Hypothalamus (tissue), 51 donors: Measurements from ENCODE around the gene C16orf96.

ENCODE experiments used
- DNase-seq, 51 donors: peaks; one replicate each; lab custom pipeline; 2025; lab: John Stamatoyannopoulos, UW

The C16orf96 gene

GRCh38 chr16:4613636-4614570 lies 57.8 kb downstream of the C16orf96 start:
- peak in 10 of 51 donors; percentile 4 to 51 (median 22) for DNase-seq

- DNase-seq, result peak; percentile 17 to 87 (median 72)
Measured at GRCh38 chr16:4614571-4615383, 58.6 kb downstream of the C16orf96 start, which contains the start of gene UBALD1. Gene UBALD1 (minus strand): TSS chr16:4614888. CDS start chr16:4614797, 91 bp downstream.

DNA sequence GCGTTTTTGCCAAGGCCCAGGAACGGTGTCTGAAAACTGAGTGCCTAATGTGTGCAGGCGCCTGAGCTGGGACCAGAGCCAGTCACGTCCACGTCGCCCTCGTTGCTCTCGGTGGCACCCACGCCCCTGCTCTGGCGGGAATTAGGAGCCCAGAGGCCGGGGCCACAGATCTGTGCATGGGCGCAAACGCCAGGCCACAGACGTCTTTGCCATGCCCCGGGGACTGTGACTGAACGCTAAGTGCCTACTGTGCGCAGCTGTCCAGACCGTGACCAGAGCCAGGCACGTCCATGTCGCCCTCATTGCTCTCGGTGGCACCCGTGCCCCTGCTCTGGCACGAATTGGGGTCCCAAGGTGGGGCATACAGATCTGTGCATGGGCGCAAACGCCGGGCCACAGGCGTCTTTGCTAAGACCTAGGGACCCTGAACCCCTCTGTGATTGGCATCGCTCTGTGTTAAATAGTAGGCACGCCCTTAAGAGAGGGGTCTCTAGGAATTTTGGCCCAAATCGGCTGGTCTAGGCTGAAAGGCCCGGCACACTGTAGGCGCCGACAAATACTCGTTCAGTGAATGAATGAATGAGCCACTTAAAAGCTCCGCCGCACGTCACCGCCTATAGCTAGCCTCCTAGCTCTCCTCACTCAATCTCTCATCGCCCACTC lies 59.4 kb downstream of the C16orf96 start:
- peak in 4 of 51 donors; percentile 43 to 59 (median 50) for DNase-seq

DNA sequence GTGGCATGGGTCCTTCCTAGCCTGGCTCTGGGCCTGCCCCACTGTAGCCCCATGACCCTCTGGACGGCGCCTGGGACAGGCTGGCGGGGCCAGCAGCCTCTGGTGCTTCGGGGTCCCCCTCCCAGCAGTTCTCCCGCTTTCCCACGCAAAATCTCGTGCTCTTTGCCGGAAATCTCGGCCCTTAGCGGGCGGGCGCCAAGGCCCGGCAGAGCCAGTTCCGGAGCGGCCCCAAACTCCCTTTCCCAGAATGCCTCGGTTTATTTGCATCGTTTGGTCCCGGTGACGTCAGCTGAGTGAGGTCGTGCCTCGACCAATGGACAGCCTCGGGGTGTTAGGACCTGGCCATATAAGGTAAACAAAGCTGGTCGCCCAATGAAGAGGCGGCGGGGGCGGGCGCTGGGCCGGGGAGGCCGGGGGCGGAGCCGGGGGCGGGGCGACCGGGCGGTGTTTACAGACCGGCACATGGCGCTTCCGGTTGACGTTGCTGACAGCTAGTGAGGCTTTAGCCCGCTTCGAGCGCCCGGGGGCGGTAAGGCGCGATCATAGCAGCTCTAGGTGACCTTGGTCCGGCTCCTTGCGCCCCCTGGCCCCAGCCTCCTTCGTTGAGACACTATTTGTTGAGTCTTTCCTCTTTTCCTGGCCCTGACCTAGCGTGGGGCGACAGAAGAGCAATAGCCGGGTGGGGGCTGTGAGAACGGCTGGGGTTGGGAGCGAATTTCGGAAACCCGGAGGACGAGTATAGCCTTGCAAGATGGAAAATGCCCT lies 60.1 kb downstream of the C16orf96 start:
- DNase-seq, result peak; percentile 85 to 100 (median 99)

- no peak for DNase-seq
Measured at GRCh38 chr16:4617880-4618279, 61.7 kb downstream of the C16orf96 start.

- no peak for DNase-seq
Measured at GRCh38 chr16:4618645-4619418, 62.7 kb downstream of the C16orf96 start.

DNA sequence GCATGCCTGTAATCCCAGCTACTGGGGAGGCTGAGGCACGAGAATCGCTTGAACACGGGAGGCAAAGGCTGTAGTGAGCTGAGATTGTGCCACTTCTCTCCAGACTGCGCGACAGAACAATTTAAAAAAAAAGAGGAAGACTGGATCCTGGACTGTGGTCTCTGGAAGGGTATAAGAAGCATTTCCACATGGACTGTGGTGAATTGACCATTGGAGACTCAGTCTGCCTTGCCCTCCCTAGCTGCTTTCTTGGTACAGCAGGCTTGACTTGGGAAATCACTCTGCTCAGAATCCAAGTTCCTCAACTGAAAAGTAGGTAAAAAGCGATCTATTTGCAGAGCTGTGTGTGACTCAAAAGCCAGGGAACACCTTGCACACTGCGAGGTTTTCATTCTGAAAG lies 67.5 kb downstream of the C16orf96 start:
- DNase-seq, result no peak

DNA sequence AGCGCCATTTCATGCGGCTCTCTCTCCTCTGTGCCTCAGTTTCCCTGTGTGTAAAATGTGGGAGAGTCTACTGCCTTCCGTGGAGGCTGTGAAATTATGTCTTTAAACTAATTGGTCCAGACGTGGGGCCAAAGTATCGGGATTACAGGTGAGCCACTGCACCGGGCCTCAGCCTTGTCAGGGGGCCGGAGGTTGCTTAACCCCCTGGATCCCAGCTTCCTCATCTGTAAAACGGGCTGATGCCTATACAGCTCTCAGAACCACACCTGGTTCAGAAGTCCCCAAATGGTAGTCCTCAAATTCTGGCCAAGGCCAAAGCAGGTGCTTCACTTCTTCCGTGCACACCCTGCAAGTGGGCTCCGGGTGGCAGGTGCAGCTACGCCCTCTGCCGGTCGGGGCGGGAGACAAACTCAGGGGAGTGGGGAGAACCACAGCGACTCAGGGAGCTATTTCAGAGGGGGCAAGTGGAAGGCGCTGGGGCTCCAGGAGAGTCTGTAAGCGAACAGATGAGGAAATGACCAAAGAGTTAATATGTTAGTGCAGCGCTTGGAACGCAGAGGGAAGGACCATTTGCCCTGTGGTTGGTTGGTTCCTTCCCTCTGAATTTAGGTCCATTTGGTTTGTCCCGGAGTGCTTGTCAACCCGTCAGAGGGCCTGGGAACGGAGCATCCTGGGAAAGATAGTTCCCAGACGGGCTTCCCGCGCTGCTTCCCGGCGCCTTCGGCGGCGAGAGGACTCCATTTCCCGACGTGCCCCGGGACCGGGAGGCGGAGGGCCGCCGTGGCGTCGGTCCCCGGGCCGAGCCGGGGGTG lies 68.1 kb downstream of the C16orf96 start, which contains the start of gene MGRN1:
MGRN1 (plus strand) TSS at position 812 of the 812 bp plus-strand sequence. CDS start 135 bp downstream, outside the sequence.
- DNase-seq, result peak; percentile 61 to 97 (median 92)

- DNase-seq, result peak in 38 of 51 donors; percentile 18 to 68 (median 40)
Measured at GRCh38 chr16:4624827-4625559, 68.9 kb downstream of the C16orf96 start.

DNA sequence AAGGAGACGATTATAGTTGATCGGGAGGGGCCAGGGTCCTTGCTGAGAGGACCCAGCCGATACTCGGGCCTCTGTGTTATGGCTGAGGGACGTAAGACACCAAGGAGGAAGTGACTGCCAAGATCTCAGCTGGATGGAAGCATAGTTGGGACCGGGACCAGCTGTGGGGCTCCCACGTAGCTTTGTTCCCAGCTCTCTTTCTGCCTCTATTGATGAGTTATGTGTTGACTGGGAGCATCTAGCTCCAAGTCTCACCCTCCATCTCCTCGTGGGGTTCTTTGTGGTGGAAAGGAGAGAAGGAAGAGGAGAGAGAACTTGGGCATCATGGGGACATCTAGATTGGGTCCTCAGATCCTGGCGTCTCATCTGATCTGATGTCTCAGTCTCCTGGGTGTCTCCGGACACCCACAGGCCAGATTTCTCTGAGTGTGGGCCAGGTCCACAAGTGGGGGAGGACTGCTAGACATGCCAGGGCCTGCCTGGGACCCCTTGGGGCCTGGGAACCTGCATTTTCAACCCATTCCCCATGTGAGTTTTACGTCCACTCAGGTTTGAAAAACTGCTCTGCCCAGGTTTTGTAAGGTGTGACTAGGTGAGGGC lies 69.5 kb downstream of the C16orf96 start:
- no peak for DNase-seq

DNA sequence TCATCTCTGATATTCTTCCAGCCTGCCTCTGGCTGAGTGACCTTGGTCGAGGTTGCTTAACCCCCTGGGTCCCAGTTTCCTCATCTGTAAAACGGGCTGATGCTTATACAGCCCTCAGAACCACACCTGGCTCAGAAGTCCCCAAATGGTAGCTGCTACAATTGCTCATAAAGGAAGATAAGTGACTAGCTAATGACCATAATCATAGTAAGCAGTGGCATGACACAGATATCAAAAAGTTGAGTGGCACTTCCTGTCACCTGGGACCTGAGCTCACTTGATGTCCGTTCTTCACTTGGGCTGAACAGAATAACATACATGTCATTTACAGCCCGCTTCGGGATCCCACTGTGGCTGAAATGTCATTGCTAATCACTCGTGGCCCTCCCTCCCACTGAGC lies 70.3 kb downstream of the C16orf96 start:
- no peak for DNase-seq

GRCh38 chr16:4628283-4628682 lies 72.1 kb downstream of the C16orf96 start:
- no peak for DNase-seq

DNA sequence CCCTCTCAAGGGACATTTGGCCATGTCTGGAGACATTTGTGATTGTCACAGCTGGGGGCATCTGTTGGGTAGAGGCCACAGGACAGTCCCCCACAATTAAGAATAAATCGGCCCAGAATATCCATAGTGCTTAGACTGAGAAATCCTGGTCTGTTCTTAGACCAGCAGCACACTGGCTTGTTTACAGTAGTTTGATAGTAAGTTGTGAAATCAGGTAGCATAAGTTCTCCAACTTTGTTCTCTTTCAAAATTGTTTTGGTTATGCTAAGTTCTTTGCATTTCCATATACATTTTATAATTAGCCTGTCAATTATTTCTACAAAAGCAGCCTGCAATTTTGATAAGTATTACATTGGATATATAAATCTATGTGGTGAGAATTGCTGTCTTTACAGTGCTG lies 75.3 kb downstream of the C16orf96 start:
- no peak for DNase-seq

GRCh38 chr16:4633910-4634635 lies 77.9 kb downstream of the C16orf96 start:
- no peak for DNase-seq

- DNase-seq, result peak in 4 of 51 donors; percentile 11 to 21 (median 14)
Measured at GRCh38 chr16:4634768-4635167, 78.6 kb downstream of the C16orf96 start.

GRCh38 chr16:4636196-4636595 lies 80.1 kb downstream of the C16orf96 start:
- DNase-seq, result no peak
